Inferior parietal cortex (tissue), 1 donor: ENCODE measurements around the gene APOA1.

Experiments
- DNase-seq: peaks from one replicate; pipeline ENCODE4 v3.0.0-alpha.2; 2016; ENCODE audit errors: extremely low spot score

The APOA1 gene

GRCh38 chr11:116857936-116858335, 20.5 kb upstream of the APOA1 start:
- DNase-seq: no peak

GRCh38 chr11:116857316-116857715, 19.9 kb upstream of the APOA1 start:
- DNase-seq: no peak

- no peak for DNase-seq
These were observed 19.0 kb upstream of the APOA1 start for GRCh38 chr11:116856423-116856822.

- DNase-seq: no peak
These were observed 18.0 kb upstream of the APOA1 start for GRCh38 chr11:116855413-116855812.

GRCh38 chr11:116853461-116854073, 16.1 kb upstream of the APOA1 start:
- DNase-seq: no peak

GRCh38 chr11:116852261-116853031, 15.0 kb upstream of the APOA1 start:
- DNase-seq: no peak

GRCh38 chr11:116851626-116852025, 14.2 kb upstream of the APOA1 start:
- no peak for DNase-seq

GRCh38 chr11:116849486-116849885, 12.1 kb upstream of the APOA1 start:
- DNase-seq: no peak

- no peak for DNase-seq
These were observed 11.6 kb upstream of the APOA1 start for GRCh38 chr11:116849060-116849459.

- DNase-seq: no peak
These were observed 10.2 kb upstream of the APOA1 start for GRCh38 chr11:116847612-116848011.

GRCh38 chr11:116844722-116845121, 7.3 kb upstream of the APOA1 start:
- DNase-seq: no peak

- DNase-seq: no peak
These were observed 6.2 kb upstream of the APOA1 start for GRCh38 chr11:116843661-116844060.

GRCh38 chr11:116842909-116843308, 5.5 kb upstream of the APOA1 start:
- DNase-seq: no peak

- DNase-seq: no peak
These were observed 4.7 kb upstream of the APOA1 start for GRCh38 chr11:116842117-116842516.

- no peak for DNase-seq
These were observed 3.4 kb upstream of the APOA1 start for GRCh38 chr11:116840746-116841296.

- no peak for DNase-seq
These were observed 2.9 kb upstream of the APOA1 start for GRCh38 chr11:116840224-116840745.

GRCh38 chr11:116838321-116839084, 1.1 kb upstream of the APOA1 start:
- no peak for DNase-seq

GRCh38 chr11:116836632-116836991, 810 bp downstream of the APOA1 start:
- DNase-seq: no peak

- DNase-seq: peak; percentile 85
These were observed 1.4 kb downstream of the APOA1 start for GRCh38 chr11:116835791-116836631.

- DNase-seq: no peak
These were observed 2.2 kb downstream of the APOA1 start for GRCh38 chr11:116835042-116835772.
